T-cell (primary cell): Measurements from ENCODE around the gene IDS. TPM values are rescaled to one million over a fixed set of nuclear protein-coding genes. Genes with fewer than 3 reads are reported as not detected.
"Not testable (repeated sequence)": the region's sequence is repeated elsewhere in the genome, so short reads cannot be mapped to it uniquely, and the experiment has no call there.

Experiments used
- ATAC-seq, 4 experiments: fragments of 200-7000 bp in 3 of 4; fragments of 150-1000 bp in 1 of 4; cut with Tn5 transposase; replicated peaks in 1 of 4; 1 replicate in 3 of 4; 2 replicates in 1 of 4; pipeline ENCODE4 v1.10.0; 2021; ENCODE audit warnings: moderate library complexity in 3 of 4, mild to moderate bottlenecking in 2 of 4, moderate number of reproducible peaks in 1 of 4
- CTCF ChIA-PET, 2 donors: fragments of 300-600 bp; sonication (Branson Sonifier 250); formaldehyde crosslinking; loops; one replicate each; lab custom pipeline; 2022; ENCODE audit warnings: antibody characterized with exemption in 2 of 2; lab: Charles Lee
- POLR2A ChIA-PET, 2 donors: fragments of 300-600 bp; sonication (Branson Sonifier 250); formaldehyde crosslinking; loops; one replicate each; lab custom pipeline; 2022; ENCODE audit warnings: antibody characterized with exemption in 2 of 2; lab: Charles Lee
- DNase-seq, 35 experiments: peaks; one replicate each; pipeline versions ENCODE4 v3.0.0 to v3.0.0-alpha.2; 2013 to 2023
- H3K27ac ChIP-seq: one replicate; pipeline ENCODE4 v1.5.1; 2013; ENCODE audit warnings: low read length
- H3K27me3 ChIP-seq, 2 experiments: replicated peaks in 1 of 2; 1 replicate in 1 of 2; 2 replicates in 1 of 2; pipeline versions ENCODE4 v1.6.1 to v1.7.0; 2013; ENCODE audit warnings: low read length in 1 of 2, mixed read lengths in 1 of 2; ENCODE audit not compliant: control insufficient read depth in 2 of 2, insufficient read depth in 2 of 2; ENCODE audit errors: extremely low read depth in 1 of 2
- H3K36me3 ChIP-seq, 2 donors: 1 replicate in 1 of 2; 2 replicates in 1 of 2; pipeline versions ENCODE4 v1.6.1 to v1.7.0; 2013; ENCODE audit warnings: low read length in 1 of 2; ENCODE audit not compliant: control insufficient read depth in 2 of 2, insufficient read depth in 1 of 2; ENCODE audit errors: extremely low read depth in 1 of 2
- H3K4me1 ChIP-seq, 2 experiments: 1 replicate in 1 of 2; 2 replicates in 1 of 2; pipeline versions ENCODE4 v1.6.1 to v1.7.0; 2013; ENCODE audit warnings: low read length in 2 of 2, mixed read lengths in 1 of 2; ENCODE audit not compliant: insufficient read depth in 2 of 2, control insufficient read depth in 1 of 2; ENCODE audit errors: extremely low read depth in 1 of 2
- H3K4me3 ChIP-seq, 2 donors: 1 replicate in 1 of 2; 2 replicates in 1 of 2; pipeline versions ENCODE4 v1.5.1 to v1.7.0; 2013; ENCODE audit warnings: mild to moderate bottlenecking in 2 of 2, low read length in 1 of 2, moderate library complexity in 1 of 2; ENCODE audit not compliant: control insufficient read depth in 1 of 2; ENCODE audit errors: extremely low read depth in 1 of 2
- H3K9me3 ChIP-seq: 2 replicates; pipeline ENCODE4 v1.7.0; 2013
- H3K27ac Mint-ChIP-seq, 2 donors: one replicate each; pipeline ENCODE4 v1.8.0; 2020 to 2021; ENCODE audit warnings: mild to moderate bottlenecking in 2 of 2, mixed read lengths in 2 of 2
- H3K27me3 Mint-ChIP-seq, 2 donors: one replicate each; pipeline ENCODE4 v1.8.0; 2021 to 2022; ENCODE audit warnings: mixed read lengths in 2 of 2
- H3K36me3 Mint-ChIP-seq: one replicate; pipeline ENCODE4 v1.8.0; 2021; ENCODE audit warnings: mixed read lengths
- H3K4me1 Mint-ChIP-seq, 3 donors: one replicate each; pipeline ENCODE4 v1.8.0; 2020 to 2022; ENCODE audit warnings: mixed read lengths in 3 of 3, mild to moderate bottlenecking in 1 of 3
- H3K4me3 Mint-ChIP-seq, 3 donors: one replicate each; pipeline ENCODE4 v1.8.0; 2020 to 2022; ENCODE audit warnings: mild to moderate bottlenecking in 3 of 3, mixed read lengths in 3 of 3, moderate library complexity in 3 of 3
- H3K9me3 Mint-ChIP-seq, 3 donors: one replicate each; pipeline ENCODE4 v1.8.0; 2020 to 2022; ENCODE audit warnings: mixed read lengths in 3 of 3
- WGBS: methylation state at CpG from one replicate; pipeline ENCODE4 v1.1.5; 2013; ENCODE audit warnings: missing lambda C conversion rate; ENCODE audit not compliant: insufficient coverage; 5-methylcytosine and 5-hydroxymethylcytosine counted together
- total RNA-seq, 35 experiments: library from RNA in 6 of 35; stranded (reverse) in 6 of 35; fragments of 120-200 nt in 1 of 35; gene quantifications; one replicate each; pipeline versions ENCODE4 v1.2.1 to v1.2.4 and lab custom pipeline; 2013 to 2026

The IDS gene
- total RNA-seq, 5 donors from 2014 or later (not counting 1 experiment from before 2014, with no cell fraction given): 152 to 402 (median 182) TPM

DNA sequence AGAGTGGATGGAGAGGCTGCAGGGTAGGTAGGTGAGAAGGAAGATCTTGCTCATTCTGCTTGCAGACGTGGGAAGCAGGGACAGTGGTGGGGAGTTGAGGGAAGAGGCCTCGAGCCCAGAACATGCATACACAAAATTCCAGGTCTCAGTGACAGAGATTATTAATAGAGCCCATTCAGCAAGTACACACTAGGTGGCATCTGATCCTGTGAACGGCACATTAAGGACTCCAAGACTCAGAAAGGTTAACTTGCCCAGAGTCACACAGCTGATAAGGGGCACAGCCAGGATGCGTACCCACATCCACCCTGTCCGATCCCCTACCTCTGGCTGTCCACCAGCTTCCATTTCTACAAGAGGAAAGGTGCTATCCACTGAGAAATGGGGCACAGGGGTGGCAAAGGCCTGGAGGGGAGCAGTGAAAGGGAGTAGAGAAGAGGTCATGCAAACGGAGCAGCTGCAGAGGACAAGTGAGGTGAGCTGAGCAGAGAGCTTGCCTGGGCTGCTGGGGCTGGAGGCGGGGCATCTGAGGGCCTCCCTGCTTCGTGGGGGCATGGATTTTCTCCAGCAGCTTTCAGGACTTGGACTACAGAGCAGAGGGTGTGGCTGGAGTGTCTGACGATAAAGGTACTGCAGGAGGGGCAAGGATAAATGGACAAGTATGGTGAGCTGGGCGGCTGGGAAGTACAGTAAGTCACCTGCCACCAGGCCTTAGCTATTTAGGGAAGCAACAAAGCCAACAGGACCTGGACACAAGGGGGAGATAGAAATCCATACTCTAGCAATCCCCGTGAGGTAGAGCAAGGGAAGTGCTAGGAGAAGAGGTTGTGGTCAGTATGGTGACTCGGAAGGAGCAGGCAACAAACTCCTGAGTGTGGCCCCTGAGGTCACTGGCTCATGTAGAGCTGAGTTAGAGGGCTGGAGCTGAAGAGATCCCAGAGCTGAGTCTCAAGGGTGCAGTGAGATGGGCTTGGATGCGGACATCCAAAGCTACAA, 11.2 kb downstream of the IDS start:
- ChIA-PET CTCF (no interaction called here), POLR2A (interaction anchor here (0.7 to 1.8 kb wide), 4 partner anchors 8 to 1255 kb away, joined by 4 to 15 read pairs (median 4); partner anchors contain the start of genes EOLA1 (in 1 of the 2) and IDS (in 1 of the 2))
- Histone ChIP-seq H3K27ac (no peak overlapping the region), H3K36me3 (peaks cover 0 to 97% of the 10 kb centered on the region in 2 donors), H3K4me1 (peaks cover 0 to 4% of the 10 kb centered on the region in 2 experiments), H3K4me3 (no peak overlapping the region), H3K9me3 (no peaks in the 10 kb centered on the region), H3K27me3 (no peaks in the 10 kb centered on the region)
- Mint-ChIP-seq H3K27ac (no peak overlapping the region), H3K4me1 (peaks cover 0 to 17% (median 7%) of the 10 kb centered on the region in 3 donors), H3K36me3 (peaks cover 27% of the 10 kb centered on the region), H3K9me3 (no peaks in the 10 kb centered on the region), H3K4me3 (no peak overlapping the region), H3K27me3 (no peaks in the 10 kb centered on the region)
- ATAC-seq (peak in 1 of 4 experiments; percentile 11), DNase-seq (no peak)
- 100% methylated on average over 1 of the region's 13 CpGs for WGBS

- CTCF ChIA-PET: no interaction called here
- WGBS: 100% methylated on average over 1 of the region's 2 CpGs
- no peak for ATAC-seq
These were observed 13.3 kb downstream of the IDS start for GRCh38 chrX:149491812-149492211.

DNA sequence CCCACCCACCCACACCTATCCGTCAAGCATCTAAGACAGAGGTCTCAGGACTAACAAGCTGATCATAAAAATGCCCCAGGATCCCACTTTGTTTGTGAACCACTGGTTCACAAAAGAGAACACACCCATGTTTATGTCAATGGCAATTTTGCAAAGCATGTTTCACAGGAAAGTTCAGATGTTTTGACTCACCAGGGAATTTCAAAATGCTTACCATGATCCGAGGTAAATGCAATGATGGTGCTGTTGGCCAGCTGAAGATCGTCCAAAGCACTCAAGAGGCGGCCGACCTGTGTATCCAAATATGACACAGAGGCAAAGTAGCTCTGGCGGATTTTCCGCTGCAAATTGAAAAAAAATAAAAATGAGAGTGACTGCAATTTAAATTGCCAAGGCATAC, 15.0 kb downstream of the IDS start:
- no peak for DNase-seq
- H3K36me3 ChIP-seq: peaks cover 0 to 79% of the 10 kb centered on the region in 2 donors
- H3K4me1 ChIP-seq: peaks cover 0 to 6% of the 10 kb centered on the region in 2 experiments
- Mint-ChIP-seq H3K9me3 (no peaks in the 10 kb centered on the region), H3K36me3 (peaks cover 39% of the 10 kb centered on the region), H3K4me1 (peaks cover 0 to 27% (median 8%) of the 10 kb centered on the region in 3 donors), H3K4me3 (no peak overlapping the region), H3K27me3 (no peaks in the 10 kb centered on the region), H3K27ac (no peak overlapping the region)
- H3K4me3 ChIP-seq: no peak overlapping the region
- no peaks in the 10 kb centered on the region for H3K9me3 ChIP-seq
- no peaks in the 10 kb centered on the region for H3K27me3 ChIP-seq
- 100% methylated on average over 1 of the region's 7 CpGs for WGBS
- ATAC-seq: no peak
- no peak overlapping the region for H3K27ac ChIP-seq
- ChIA-PET CTCF (no interaction called here), POLR2A (interaction anchor here (0.6 to 0.8 kb wide), 3 partner anchors 10 to 12 kb away, joined by 3 to 5 read pairs (median 3); no protein-coding TSS in a partner anchor)

More at GRCh38 chrX:149491812-149492211, 13.3 kb downstream of the IDS start:
- Mint-ChIP-seq H3K36me3 (peaks cover 28% of the 10 kb centered on the region), H3K4me3 (no peak overlapping the region), H3K9me3 (no peaks in the 10 kb centered on the region), H3K27ac (no peak overlapping the region), H3K27me3 (no peaks in the 10 kb centered on the region), H3K4me1 (peaks cover 0 to 21% (median 11%) of the 10 kb centered on the region in 3 donors)
- Histone ChIP-seq H3K4me3 (no peak overlapping the region), H3K27ac (no peak overlapping the region), H3K36me3 (peaks cover 0 to 81% of the 10 kb centered on the region in 2 donors), H3K4me1 (peaks cover 0 to 5% of the 10 kb centered on the region in 2 experiments), H3K9me3 (no peaks in the 10 kb centered on the region), H3K27me3 (no peaks in the 10 kb centered on the region)
- no peak for DNase-seq
- POLR2A ChIA-PET: interaction anchor here in 1 of 2 donors (1.1 kb wide), 1 partner anchor 10 kb away, joined by 3 read pairs; no protein-coding TSS in a partner anchor

DNA sequence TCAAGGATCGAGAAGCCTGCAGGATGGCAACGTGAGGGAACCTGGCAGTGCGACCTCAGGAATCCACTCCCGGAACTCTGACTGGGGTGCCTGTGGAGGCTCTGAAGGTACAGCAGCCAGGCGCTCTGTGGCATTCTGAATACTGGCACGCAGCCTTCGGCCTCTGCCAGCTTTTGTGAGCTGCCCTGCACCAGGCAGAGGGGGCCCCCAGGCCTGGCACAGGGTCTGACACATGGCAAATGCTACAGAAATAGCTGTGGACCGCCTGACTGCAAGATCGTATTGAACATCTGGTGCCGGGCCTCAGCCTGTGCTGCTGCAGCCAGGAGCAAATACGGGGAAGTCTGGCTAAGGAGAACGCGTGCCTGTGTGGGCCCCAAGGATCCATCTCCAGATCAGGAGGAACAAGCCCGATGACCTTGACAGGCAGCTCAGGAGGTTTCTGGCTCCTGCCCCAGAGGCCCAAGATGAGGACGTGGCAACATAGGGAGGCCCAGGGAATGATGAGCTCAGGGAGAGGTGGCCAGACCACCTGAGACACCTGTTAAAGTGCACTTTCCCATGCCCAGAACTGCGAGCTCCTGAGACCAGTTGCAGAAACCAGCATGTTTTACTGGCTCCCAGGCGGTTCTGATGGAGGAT, 16.6 kb downstream of the IDS start:
- H3K27ac Mint-ChIP-seq, H3K4me3 Mint-ChIP-seq, H3K4me3 ChIP-seq, CTCF ChIA-PET, H3K9me3 ChIP-seq, DNase-seq, H3K27ac ChIP-seq, H3K9me3 Mint-ChIP-seq, H3K27me3 ChIP-seq, H3K27me3 Mint-ChIP-seq, H3K4me1 ChIP-seq: not testable (repeated sequence)
- WGBS: 95% methylated on average over 3 of the region's 17 CpGs
- Mint-ChIP-seq H3K36me3 (peaks cover 43% of the 10 kb centered on the region), H3K4me1 (peaks cover 0 to 24% (median 8%) of the 10 kb centered on the region in 3 donors)
- ATAC-seq: peak in 1 of 4 experiments; percentile 17
- POLR2A ChIA-PET: interaction anchor here in 1 of 2 donors (1.0 kb wide), 1 partner anchor 12 kb away, joined by 3 read pairs; no protein-coding TSS in a partner anchor
- peaks cover 0 to 68% of the 10 kb centered on the region in 2 donors for H3K36me3 ChIP-seq

DNA sequence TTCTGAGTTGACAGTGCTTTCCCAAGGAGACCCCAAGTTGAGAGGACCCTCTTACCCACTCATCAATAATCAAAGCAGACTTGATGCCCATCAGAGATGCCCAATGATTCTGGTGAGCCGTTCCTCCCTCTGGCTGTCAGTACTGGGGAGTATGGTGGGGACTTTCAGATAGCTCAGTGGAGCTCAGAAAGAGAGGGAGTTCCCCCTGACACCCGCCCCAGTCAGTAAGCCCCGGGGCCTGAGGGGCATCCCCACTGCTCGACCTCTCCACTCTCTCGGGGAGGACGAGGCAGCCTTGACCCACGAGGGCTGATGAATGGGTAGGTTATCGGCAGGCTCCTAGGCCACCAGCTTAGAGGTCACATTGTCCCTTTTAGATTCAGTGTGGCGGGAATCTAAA, 17.1 kb downstream of the IDS start:
- H3K9me3 ChIP-seq, H3K9me3 Mint-ChIP-seq, DNase-seq, H3K27ac ChIP-seq, H3K27ac Mint-ChIP-seq, H3K4me3 Mint-ChIP-seq, H3K27me3 Mint-ChIP-seq, H3K27me3 ChIP-seq, H3K4me3 ChIP-seq, CTCF ChIA-PET, H3K4me1 ChIP-seq: not testable (repeated sequence)
- H3K36me3 ChIP-seq: peaks cover 0 to 63% of the 10 kb centered on the region in 2 donors
- POLR2A ChIA-PET: interaction anchor here in 1 of 2 donors (1.0 kb wide), 1 partner anchor 12 kb away, joined by 3 read pairs; no protein-coding TSS in a partner anchor
- Mint-ChIP-seq H3K36me3 (peaks cover 46% of the 10 kb centered on the region), H3K4me1 (peaks cover 0 to 24% (median 8%) of the 10 kb centered on the region in 3 donors)
- peak in 1 of 4 experiments; percentile 19 for ATAC-seq
- no CpG with 5 or more reads among the region's 9 CpGs for WGBS

DNA sequence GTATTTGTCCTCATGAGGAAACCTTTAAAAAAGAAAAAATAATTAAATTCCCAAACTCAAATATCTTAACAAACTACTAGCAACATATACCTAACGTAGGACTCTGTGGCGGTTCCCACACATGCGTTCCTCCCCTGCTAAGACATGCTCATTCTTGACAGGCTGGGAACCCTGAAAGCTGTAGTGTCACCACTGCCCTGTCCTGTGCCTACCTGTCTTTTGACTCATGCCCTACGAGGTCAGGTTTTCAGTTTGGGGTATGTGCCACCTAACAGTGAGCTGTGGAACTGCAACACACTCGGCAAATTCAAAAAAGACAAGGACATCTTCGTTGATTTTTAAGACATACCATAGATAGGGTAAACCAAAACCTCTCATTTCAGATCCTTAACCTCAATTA, 17.8 kb downstream of the IDS start:
- Mint-ChIP-seq H3K9me3 (no peaks in the 10 kb centered on the region), H3K27ac (no peak overlapping the region), H3K36me3 (peaks cover 50% of the 10 kb centered on the region), H3K4me1 (peaks cover 0 to 24% (median 8%) of the 10 kb centered on the region in 3 donors), H3K4me3 (no peak overlapping the region), H3K27me3 (peaks cover 0 to 4% of the 10 kb centered on the region in 2 donors)
- Histone ChIP-seq H3K27ac (no peak overlapping the region), H3K36me3 (peaks cover 0 to 64% of the 10 kb centered on the region in 2 donors), H3K4me3 (no peak overlapping the region), H3K27me3 (no peaks in the 10 kb centered on the region), H3K9me3 (no peaks in the 10 kb centered on the region), H3K4me1 (peaks cover 0 to 2% of the 10 kb centered on the region in 2 experiments)
- ATAC-seq: peak in 3 of 4 experiments; percentile 16 to 43 (median 32)
- peak in 1 of 35 experiments; percentile 35 for DNase-seq
- 90% methylated on average over 2 of the region's 6 CpGs for WGBS
- ChIA-PET POLR2A (interaction anchor here (0.8 to 1.1 kb wide), 3 partner anchors 9 to 452 kb away, joined by 3 to 4 read pairs (median 3); no protein-coding TSS in a partner anchor), CTCF (no interaction called here)
